GM21360 (cell line): Measurements from ENCODE around the gene RNF152.
A peak's percentile ranks its signal among the peaks of the same experiment; 100 is the strongest.

Experiments used
- ATAC-seq: cut with Tn5 transposase; IDR thresholded peaks from one replicate; pipeline ENCODE4 v1.9.1; 2021; ENCODE audit warnings: mild to moderate bottlenecking, moderate library complexity; ENCODE audit not compliant: unreplicated experiment

Gene RNF152

GRCh38 chr18:61892683-61893308 lies at the start of gene RNF152:
Gene RNF152 (minus strand): TSS chr18:61893007. CDS start chr18:61816463, 76,544 bp downstream.
- ATAC-seq, result no peak

- ATAC-seq, result no peak
Observed at GRCh38 chr18:61941948-61942471, 49.2 kb upstream of the RNF152 start.

- ATAC-seq, result no peak
Observed at GRCh38 chr18:61939046-61939674, 46.4 kb upstream of the RNF152 start.

GRCh38 chr18:61935362-61935761 lies 42.6 kb upstream of the RNF152 start:
- ATAC-seq, result no peak

GRCh38 chr18:61931654-61932379 lies 39.0 kb upstream of the RNF152 start:
- no peak for ATAC-seq

GRCh38 chr18:61929881-61930640 lies 37.3 kb upstream of the RNF152 start:
- ATAC-seq, result no peak

GRCh38 chr18:61926532-61926931 lies 33.7 kb upstream of the RNF152 start:
- ATAC-seq, result no peak

- no peak for ATAC-seq
Observed at GRCh38 chr18:61924550-61924949, 31.7 kb upstream of the RNF152 start.

- no peak for ATAC-seq
Observed at GRCh38 chr18:61922435-61922834, 29.6 kb upstream of the RNF152 start.

- ATAC-seq, result no peak
Observed at GRCh38 chr18:61921621-61922235, 28.9 kb upstream of the RNF152 start.

- no peak for ATAC-seq
Observed at GRCh38 chr18:61917818-61918217, 25.0 kb upstream of the RNF152 start.

- no peak for ATAC-seq
Observed at GRCh38 chr18:61912476-61912875, 19.7 kb upstream of the RNF152 start.

GRCh38 chr18:61910101-61910500 lies 17.3 kb upstream of the RNF152 start:
- no peak for ATAC-seq

- ATAC-seq, result no peak
Observed at GRCh38 chr18:61908661-61909060, 15.9 kb upstream of the RNF152 start.

GRCh38 chr18:61901323-61901986 lies 8.6 kb upstream of the RNF152 start:
- peak; percentile 96 for ATAC-seq

- no peak for ATAC-seq
Observed at GRCh38 chr18:61900504-61901281, 7.9 kb upstream of the RNF152 start.

GRCh38 chr18:61898640-61899101 lies 5.9 kb upstream of the RNF152 start:
- ATAC-seq, result no peak

- no peak for ATAC-seq
Observed at GRCh38 chr18:61896757-61897156, 4.0 kb upstream of the RNF152 start.

GRCh38 chr18:61896118-61896517 lies 3.3 kb upstream of the RNF152 start:
- no peak for ATAC-seq
